Progenitor cell of endocrine pancreas (in vitro differentiated cells): ENCODE results near the gene RPIA. TPM values are rescaled to one million over a fixed set of nuclear protein-coding genes. Genes with fewer than 3 reads are reported as not detected.
"Not testable (repeated sequence)": the region's sequence is repeated elsewhere in the genome, so short reads cannot be mapped to it uniquely, and the experiment has no call there.

Experiments used
- DNase-seq: peaks from one replicate; pipeline ENCODE4 v3.0.0; 2021; ENCODE audit warnings: low spot score; ENCODE audit not compliant: unreplicated experiment
- H3K27ac Mint-ChIP-seq: 2 replicates; pipeline ENCODE4 v1.8.0; 2021; ENCODE audit warnings: mild to moderate bottlenecking, moderate library complexity, mixed read lengths
- H3K27me3 Mint-ChIP-seq: 2 replicates; pipeline ENCODE4 v1.8.0; 2021; ENCODE audit warnings: mixed read lengths
- H3K36me3 Mint-ChIP-seq: 2 replicates; pipeline ENCODE4 v1.8.0; 2022; ENCODE audit warnings: mixed read lengths; ENCODE audit not compliant: insufficient read depth
- H3K4me1 Mint-ChIP-seq: 2 replicates; pipeline ENCODE4 v1.8.0; 2021; ENCODE audit warnings: low read depth, mixed read lengths
- H3K4me3 Mint-ChIP-seq: 2 replicates; pipeline ENCODE4 v1.8.0; 2021; ENCODE audit warnings: low read depth, mild to moderate bottlenecking, moderate library complexity, mixed read lengths
- H3K9me3 Mint-ChIP-seq: 2 replicates; pipeline ENCODE4 v1.8.0; 2021; ENCODE audit warnings: low read depth, mixed read lengths
- CTCF ChIP-seq: fragments of 200-600 bp; sonication (generic); IDR thresholded peaks from one replicate; pipeline ENCODE4 v1.5.0; 2021; ENCODE audit warnings: antibody characterized with exemption, mild to moderate bottlenecking; ENCODE audit not compliant: unreplicated experiment
- total RNA-seq: library from RNA; stranded (reverse); gene quantifications from 2 replicates; pipeline ENCODE4 v1.2.1, GENCODE V29; 2021

Gene RPIA
- total RNA-seq, 1 donor from 2014 or later: 27.1 TPM

GRCh38 chr2:88753833-88754584 is 62.5 kb downstream of the RPIA start:
- Mint-ChIP-seq H3K4me1 (no peaks in the 10 kb centered on the region), H3K27me3 (no peaks in the 10 kb centered on the region), H3K36me3 (peaks cover 24% of the 10 kb centered on the region), H3K9me3 (peaks cover 9% of the 10 kb centered on the region), H3K4me3 (no peak overlapping the region), H3K27ac (no peak overlapping the region)
- DNase-seq: no peak
- no peak for TF ChIP-seq CTCF

DNA sequence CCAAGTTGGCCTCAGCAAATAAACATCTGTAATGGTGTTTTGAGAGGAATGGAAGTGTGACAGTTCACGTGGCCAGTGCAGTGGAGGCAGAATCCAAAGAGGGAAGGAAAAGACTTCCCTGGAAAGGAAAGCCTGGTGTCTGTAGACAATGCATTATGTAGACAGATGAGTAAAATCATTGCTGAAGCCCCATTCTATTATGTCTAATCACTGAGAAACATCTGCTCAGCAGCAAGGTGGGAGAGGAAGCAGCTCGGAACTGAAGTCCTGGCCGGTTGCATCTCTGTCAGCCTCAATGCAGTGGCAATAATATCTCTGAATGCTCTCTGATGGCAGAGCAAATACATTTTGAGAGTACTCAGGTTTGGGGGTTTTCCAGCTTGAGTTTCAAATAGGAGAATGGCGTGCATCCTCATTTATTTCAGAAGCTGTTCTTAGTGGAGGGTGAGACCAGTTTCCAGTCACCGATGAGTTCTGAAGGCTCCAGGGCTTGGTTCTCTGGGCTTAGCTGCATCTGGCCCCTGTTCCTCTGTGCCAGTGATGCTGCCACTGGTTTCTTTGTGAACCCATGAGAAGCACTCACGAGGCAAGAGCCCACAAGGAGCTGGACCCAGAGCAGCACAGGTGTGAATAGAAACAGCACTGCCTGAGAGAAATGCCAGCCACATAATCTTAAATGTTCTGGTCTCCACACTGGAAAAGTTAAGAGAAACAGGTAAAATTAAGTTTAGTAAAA is 63.3 kb downstream of the RPIA start:
- no peak overlapping the region for H3K27ac Mint-ChIP-seq
- H3K27me3 Mint-ChIP-seq: no peaks in the 10 kb centered on the region

DNA sequence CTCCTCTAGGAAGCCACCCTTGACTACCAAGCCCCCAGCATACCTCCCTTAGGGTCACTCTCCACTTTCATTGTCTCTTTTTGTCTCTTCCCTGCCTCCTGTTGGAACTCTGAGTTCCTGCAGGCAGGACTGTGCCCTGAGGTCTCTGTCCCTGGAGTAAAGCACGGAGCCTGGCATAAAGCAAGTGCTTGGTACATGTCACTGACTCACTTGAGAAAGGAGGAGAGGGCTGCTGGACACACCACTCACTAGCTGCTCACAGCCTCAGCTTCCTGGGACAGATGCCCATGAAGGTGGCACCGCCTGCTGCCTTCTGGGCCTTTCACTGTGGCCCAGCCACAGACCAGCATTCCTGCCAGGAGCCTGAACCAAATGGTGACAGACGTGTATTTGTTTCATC is 64.4 kb downstream of the RPIA start:
- Mint-ChIP-seq H3K27me3 (no peaks in the 10 kb centered on the region), H3K36me3 (peaks cover 20% of the 10 kb centered on the region), H3K4me3 (no peak overlapping the region), H3K27ac (no peak overlapping the region), H3K9me3 (peaks cover 15% of the 10 kb centered on the region), H3K4me1 (no peaks in the 10 kb centered on the region)
- no peak for TF ChIP-seq CTCF
- DNase-seq: no peak

More for the DNA sequence above, 63.3 kb downstream of the RPIA start:
- no peaks in the 10 kb centered on the region for H3K4me1 Mint-ChIP-seq
- no peak overlapping the region for H3K4me3 Mint-ChIP-seq
- peaks cover 21% of the 10 kb centered on the region for H3K36me3 Mint-ChIP-seq
- no peak for DNase-seq
- peaks cover 9% of the 10 kb centered on the region for H3K9me3 Mint-ChIP-seq
- TF ChIP-seq CTCF: no peak

DNA sequence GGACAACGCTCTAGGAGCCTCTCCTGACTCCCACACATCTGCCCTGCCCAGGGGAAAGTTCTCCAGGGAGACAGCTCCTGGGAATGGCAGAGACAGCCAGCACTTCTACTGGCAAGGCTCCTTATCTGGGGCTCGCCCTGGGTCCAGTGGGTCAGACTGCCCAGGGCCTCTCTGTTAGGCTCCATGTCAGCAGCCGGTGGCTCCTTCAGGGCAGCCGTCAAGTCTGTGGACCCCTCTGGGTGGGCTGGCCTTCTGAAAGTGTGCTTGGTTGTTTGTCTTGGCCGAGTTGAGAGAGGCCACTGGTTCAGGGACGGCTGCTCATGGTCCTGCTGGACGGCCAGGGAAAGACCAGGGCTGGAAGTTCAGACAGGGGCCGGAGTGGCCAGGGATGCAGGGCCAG is 65.6 kb downstream of the RPIA start:
- peaks cover 12% of the 10 kb centered on the region for H3K36me3 Mint-ChIP-seq
- no peak for TF ChIP-seq CTCF
- DNase-seq: no peak
- H3K4me3 Mint-ChIP-seq: no peak overlapping the region
- H3K9me3 Mint-ChIP-seq: peaks cover 15% of the 10 kb centered on the region
- no peaks in the 10 kb centered on the region for H3K27me3 Mint-ChIP-seq
- H3K4me1 Mint-ChIP-seq: no peaks in the 10 kb centered on the region
- H3K27ac Mint-ChIP-seq: no peak overlapping the region

DNA sequence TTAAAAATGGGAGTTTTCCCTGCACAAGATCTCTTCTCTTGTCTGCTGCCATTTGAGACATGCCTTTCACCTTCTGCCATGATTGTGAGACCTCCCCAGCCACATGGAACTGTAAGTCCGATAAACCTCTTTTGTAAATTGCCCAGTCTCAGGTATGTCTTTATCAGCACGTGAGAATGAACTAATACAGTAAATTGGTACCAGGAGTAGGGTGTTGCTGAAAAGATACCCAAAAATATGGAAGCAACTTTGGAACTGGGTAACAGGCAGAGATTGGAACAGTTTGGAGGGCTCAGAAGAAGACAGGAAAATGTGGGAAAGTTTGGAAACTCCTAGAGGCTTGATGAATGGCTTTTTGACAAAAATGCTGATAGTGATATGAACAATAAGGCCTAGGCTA is 67.2 kb downstream of the RPIA start:
- peaks cover 18% of the 10 kb centered on the region for H3K9me3 Mint-ChIP-seq
- H3K27me3 Mint-ChIP-seq, H3K36me3 Mint-ChIP-seq, H3K4me3 Mint-ChIP-seq, H3K4me1 Mint-ChIP-seq, H3K27ac Mint-ChIP-seq, DNase-seq: not testable (repeated sequence)
